ENCODE results near the gene SFXN1. TPM values are rescaled to one million over a fixed set of nuclear protein-coding genes. Genes with fewer than 3 reads are reported as not detected.
"Not testable (repeated sequence)": the region's sequence is repeated elsewhere in the genome, so short reads cannot be mapped to it uniquely, and the experiment has no call there.

The SFXN1 gene
- total and polyA plus RNA-seq, 4 donors: 55.9 to 80.0 (median 76.8) TPM

DNA sequence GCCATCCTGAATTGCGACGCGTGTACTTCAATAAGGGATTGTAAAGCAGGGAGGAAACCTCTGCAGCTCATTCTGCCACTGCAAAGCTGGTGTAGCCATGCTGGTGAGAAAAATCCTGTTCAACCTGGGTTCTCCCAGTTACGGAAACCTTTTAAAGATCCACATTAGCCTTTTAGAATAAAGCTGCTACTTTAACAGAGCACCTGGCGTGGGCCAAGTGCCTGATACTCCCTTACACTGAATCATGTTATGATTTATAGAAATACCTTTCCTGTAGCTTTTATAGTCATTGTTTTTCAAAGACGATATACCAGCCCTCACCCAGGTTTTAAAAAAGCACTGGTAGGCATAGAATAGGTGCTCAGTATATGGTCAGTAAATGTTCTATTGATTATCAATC lies 48.3 kb downstream of the SFXN1 start:
- 94% methylated on average over 3 of the region's 6 CpGs for WGBS (ENCODE audit: insufficient coverage)
- H3K4me3 ChIP-seq (ENCODE audit: low read depth, low read length): no peak overlapping the region
- H3K27ac ChIP-seq (ENCODE audit: low read depth, low read length): no peak overlapping the region
- peaks cover 10% of the 10 kb centered on the region for H3K36me3 ChIP-seq (ENCODE audit: control insufficient read depth, insufficient read depth, low read length)
- H3K27me3 ChIP-seq (ENCODE audit: control insufficient read depth, insufficient read depth, low read length): no peaks in the 10 kb centered on the region
- no peak for DNase-seq (ENCODE audit: low read depth in 4 of 6, low spot score in 6 of 6)
- no peaks in the 10 kb centered on the region for H3K9me3 ChIP-seq (ENCODE audit: control insufficient read depth, insufficient read depth, low read length)
- H3K4me1 ChIP-seq (ENCODE audit: control insufficient read depth, insufficient read depth, low read length): no peaks in the 10 kb centered on the region

DNA sequence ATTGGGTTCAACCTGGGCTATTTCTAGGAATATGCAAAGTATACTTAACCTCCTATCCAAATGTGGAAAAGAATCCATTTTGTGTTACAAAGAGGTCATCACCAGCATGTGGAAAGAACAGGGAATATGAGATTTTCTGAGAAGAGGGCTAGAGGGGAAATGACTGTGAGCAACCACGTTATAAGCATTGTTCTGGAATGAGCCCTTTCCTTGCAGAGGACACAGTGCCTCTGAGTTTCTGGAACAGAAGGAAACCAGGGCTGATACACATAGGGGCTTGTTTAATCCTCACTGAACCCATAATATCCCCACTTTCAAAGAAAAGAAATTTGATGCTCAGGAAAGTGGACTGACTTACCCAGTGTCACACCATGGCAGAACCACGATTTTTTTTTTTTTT lies 53.0 kb downstream of the SFXN1 start:
- Histone ChIP-seq H3K4me1 (ENCODE audit: control insufficient read depth, insufficient read depth, low read length) (peaks cover 9% of the 10 kb centered on the region), H3K4me3 (ENCODE audit: low read depth, low read length) (no peak overlapping the region), H3K36me3 (ENCODE audit: control insufficient read depth, insufficient read depth, low read length) (peaks cover 4% of the 10 kb centered on the region), H3K9me3 (ENCODE audit: control insufficient read depth, insufficient read depth, low read length) (no peaks in the 10 kb centered on the region), H3K27ac (ENCODE audit: low read depth, low read length) (no peak overlapping the region), H3K27me3 (ENCODE audit: control insufficient read depth, insufficient read depth, low read length) (peaks cover 2% of the 10 kb centered on the region)
- WGBS (ENCODE audit: insufficient coverage): 80% methylated on average over 1 of the region's 2 CpGs
- no peak for DNase-seq (ENCODE audit: low read depth in 4 of 6, low spot score in 6 of 6)

DNA sequence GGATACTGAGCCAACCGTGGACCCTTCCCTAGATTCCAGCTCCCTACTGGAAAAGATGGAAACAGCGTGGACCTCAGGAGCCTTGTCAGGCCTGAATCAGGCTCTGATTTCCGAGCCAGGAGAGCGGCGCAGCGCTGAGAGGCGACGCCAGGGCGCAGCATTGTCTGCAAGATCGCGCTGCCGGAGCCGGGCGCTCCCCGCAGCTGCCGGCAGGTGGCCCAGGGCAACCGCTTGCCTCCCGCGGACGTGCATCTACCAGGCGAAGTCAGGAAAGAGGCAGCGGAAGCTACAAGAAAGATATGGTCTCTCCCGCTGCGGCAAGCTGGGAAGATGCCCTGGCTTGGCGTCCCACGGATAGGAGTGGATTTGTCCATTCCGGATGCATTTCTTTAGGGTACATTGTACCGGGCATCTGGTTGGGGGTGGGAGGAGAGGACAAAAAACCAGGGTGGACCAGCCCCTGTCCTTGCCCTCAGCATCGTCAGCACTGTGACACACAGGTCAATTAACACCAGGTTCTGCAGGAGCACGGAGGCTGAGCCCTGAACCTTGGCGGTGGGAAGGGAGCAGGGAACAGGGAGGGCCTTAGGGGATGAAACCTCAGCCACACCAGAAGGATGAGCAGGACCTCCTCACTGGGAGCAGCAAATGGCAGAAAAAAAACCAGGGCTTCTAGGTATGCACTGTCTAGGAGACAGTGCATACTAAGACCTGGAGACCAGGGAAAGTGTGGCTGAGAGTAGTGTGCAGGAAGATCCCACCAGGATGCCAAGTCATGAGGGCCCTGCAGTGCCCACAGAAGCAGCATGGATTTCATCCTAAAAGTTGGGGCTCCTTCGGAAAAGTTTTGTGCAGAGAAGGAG lies 55.9 kb downstream of the SFXN1 start:
- peaks cover 15% of the 10 kb centered on the region for H3K4me1 ChIP-seq (ENCODE audit: control insufficient read depth, insufficient read depth, low read length)
- H3K4me3 ChIP-seq (ENCODE audit: low read depth, low read length): no peak overlapping the region
- H3K27ac ChIP-seq (ENCODE audit: low read depth, low read length): no peak overlapping the region
- H3K27me3 ChIP-seq (ENCODE audit: control insufficient read depth, insufficient read depth, low read length): peaks cover 2% of the 10 kb centered on the region
- no peaks in the 10 kb centered on the region for H3K36me3 ChIP-seq (ENCODE audit: control insufficient read depth, insufficient read depth, low read length)
- 3% methylated on average over 31 of the region's 32 CpGs for WGBS (ENCODE audit: insufficient coverage)
- H3K9me3 ChIP-seq (ENCODE audit: control insufficient read depth, insufficient read depth, low read length): no peaks in the 10 kb centered on the region
- peak; percentile 57 to 96 (median 72) for DNase-seq (ENCODE audit: low read depth in 4 of 6, low spot score in 6 of 6)

DNA sequence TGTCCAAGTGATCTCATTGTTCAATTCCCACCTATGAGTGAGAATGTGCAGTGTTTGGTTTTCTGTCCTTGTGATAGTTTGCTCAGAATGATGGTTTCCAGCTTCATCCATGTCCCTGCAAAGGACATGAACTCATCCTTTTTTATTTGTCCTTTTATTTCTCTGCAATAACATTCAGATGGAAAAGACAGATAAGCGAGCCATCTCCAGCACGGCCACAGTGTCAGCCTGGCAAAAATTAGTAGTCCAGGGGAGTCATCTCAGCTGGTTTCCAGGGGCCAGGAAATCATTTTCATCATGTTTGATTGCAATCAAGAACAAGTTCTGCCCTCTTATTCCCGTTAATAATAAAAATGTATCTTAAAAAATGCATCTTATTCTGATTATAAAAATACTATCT lies 57.0 kb downstream of the SFXN1 start:
- H3K4me1 ChIP-seq (ENCODE audit: control insufficient read depth, insufficient read depth, low read length): peaks cover 15% of the 10 kb centered on the region
- not testable (repeated sequence) for DNase-seq (ENCODE audit: low read depth in 4 of 6, low spot score in 6 of 6); H3K9me3 ChIP-seq (ENCODE audit: control insufficient read depth, insufficient read depth, low read length); H3K27me3 ChIP-seq (ENCODE audit: control insufficient read depth, insufficient read depth, low read length); H3K4me3 ChIP-seq (ENCODE audit: low read depth, low read length); H3K27ac ChIP-seq (ENCODE audit: low read depth, low read length); H3K36me3 ChIP-seq (ENCODE audit: control insufficient read depth, insufficient read depth, low read length)
- WGBS (ENCODE audit: insufficient coverage): 91% methylated on average over 2 of the region's 3 CpGs

DNA sequence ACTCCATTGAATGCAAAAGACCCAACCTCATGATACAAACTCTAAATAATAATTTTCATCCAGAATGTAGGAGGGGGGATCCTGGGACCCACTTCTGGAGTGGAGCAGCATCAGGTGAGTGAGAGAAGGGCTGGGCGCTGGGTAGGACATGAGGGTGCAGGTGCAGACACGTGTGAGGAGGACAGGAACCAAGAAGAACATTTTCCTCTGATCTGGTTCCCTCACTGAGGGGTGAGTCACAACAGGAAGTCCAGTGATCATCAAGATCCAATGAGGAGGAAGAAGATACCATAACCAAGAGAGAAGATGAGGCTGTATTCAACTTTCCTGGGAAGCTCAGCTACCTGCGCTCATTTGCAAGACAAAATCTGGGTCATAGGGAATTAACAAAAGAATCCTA lies 57.4 kb downstream of the SFXN1 start:
- H3K9me3 ChIP-seq (ENCODE audit: control insufficient read depth, insufficient read depth, low read length): no peaks in the 10 kb centered on the region
- H3K4me3 ChIP-seq (ENCODE audit: low read depth, low read length): no peak overlapping the region
- DNase-seq (ENCODE audit: low read depth in 4 of 6, low spot score in 6 of 6): no peak
- peaks cover 2% of the 10 kb centered on the region for H3K27me3 ChIP-seq (ENCODE audit: control insufficient read depth, insufficient read depth, low read length)
- H3K36me3 ChIP-seq (ENCODE audit: control insufficient read depth, insufficient read depth, low read length): no peaks in the 10 kb centered on the region
- 100% methylated on average over 3 of the region's 3 CpGs for WGBS (ENCODE audit: insufficient coverage)
- peaks cover 15% of the 10 kb centered on the region for H3K4me1 ChIP-seq (ENCODE audit: control insufficient read depth, insufficient read depth, low read length)
- no peak overlapping the region for H3K27ac ChIP-seq (ENCODE audit: low read depth, low read length)

DNA sequence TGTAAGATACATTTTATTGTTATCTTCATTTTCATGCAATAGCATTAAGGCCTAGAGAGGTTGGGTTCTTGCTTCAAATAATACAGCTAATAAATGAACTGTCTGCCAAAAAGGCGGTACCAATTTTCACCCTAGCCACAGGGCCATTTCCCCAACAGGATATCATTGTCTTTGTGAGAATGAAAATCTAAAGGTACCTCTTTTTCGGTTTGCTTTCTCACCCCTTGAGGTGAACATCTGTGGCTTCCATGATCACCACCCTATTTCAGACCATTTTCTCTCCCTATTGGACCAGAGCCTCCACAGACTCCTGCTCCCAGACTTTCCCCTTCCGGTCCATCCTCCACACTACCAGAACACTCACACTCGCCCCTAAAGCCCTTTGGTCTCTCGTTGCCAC lies 60.2 kb downstream of the SFXN1 start:
- no peak overlapping the region for H3K4me3 ChIP-seq (ENCODE audit: low read depth, low read length)
- 81% methylated on average over 4 of the region's 5 CpGs for WGBS (ENCODE audit: insufficient coverage)

DNA sequence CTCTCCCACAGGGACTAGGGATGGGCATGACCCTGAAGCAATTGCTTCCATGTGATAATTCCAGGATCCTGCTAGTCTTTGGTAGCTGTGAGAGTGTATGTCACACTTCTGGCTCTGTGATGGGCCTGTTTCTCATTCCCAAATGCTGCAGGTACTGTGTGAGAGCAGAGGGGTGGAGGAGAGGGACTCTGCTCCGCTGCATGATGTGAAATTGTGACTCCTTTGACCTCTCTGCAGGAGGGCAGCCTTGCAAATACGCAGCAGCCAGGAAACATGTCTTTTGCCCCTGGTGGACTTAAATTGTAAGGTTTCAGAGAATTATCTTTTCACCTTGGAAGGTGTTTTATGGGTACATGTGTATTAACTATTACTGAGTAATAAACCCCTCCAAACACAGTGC lies 61.6 kb downstream of the SFXN1 start:
- DNase-seq (ENCODE audit: low read depth in 4 of 6, low spot score in 6 of 6): no peak
- no CpG with 5 or more reads among the region's 2 CpGs for WGBS (ENCODE audit: insufficient coverage)
- Histone ChIP-seq H3K4me1 (ENCODE audit: control insufficient read depth, insufficient read depth, low read length) (peaks cover 5% of the 10 kb centered on the region), H3K27ac (ENCODE audit: low read depth, low read length) (no peak overlapping the region), H3K27me3 (ENCODE audit: control insufficient read depth, insufficient read depth, low read length) (no peaks in the 10 kb centered on the region), H3K9me3 (ENCODE audit: control insufficient read depth, insufficient read depth, low read length) (no peaks in the 10 kb centered on the region), H3K4me3 (ENCODE audit: low read depth, low read length) (no peak overlapping the region), H3K36me3 (ENCODE audit: control insufficient read depth, insufficient read depth, low read length) (no peaks in the 10 kb centered on the region)

More for the DNA sequence above, 60.2 kb downstream of the SFXN1 start:
- no peak overlapping the region for H3K27ac ChIP-seq (ENCODE audit: low read depth, low read length)
- no peak for DNase-seq (ENCODE audit: low read depth in 4 of 6, low spot score in 6 of 6)
- peaks cover 2% of the 10 kb centered on the region for H3K27me3 ChIP-seq (ENCODE audit: control insufficient read depth, insufficient read depth, low read length)
- H3K9me3 ChIP-seq (ENCODE audit: control insufficient read depth, insufficient read depth, low read length): no peaks in the 10 kb centered on the region
- no peaks in the 10 kb centered on the region for H3K36me3 ChIP-seq (ENCODE audit: control insufficient read depth, insufficient read depth, low read length)
- peaks cover 15% of the 10 kb centered on the region for H3K4me1 ChIP-seq (ENCODE audit: control insufficient read depth, insufficient read depth, low read length)

DNA sequence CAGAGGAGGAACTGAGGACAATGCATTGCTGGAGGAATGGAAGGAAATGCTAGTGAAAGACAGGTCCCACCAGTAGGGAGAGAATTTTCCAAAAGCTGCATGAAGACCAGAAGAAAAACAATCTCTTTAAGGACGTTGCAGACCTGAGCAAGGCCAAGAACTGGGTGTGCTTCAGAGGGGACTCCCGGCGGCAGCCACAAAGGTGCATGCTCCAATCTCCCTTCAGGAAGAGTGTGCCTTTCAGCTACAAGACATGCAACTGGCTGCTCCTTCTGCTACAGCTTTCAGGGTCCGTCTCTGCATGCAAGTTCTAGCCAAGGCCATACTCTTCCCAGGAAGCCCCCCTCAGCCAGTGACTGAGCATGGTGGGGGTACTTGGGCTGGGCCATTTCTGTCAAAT lies 62.9 kb downstream of the SFXN1 start:
- Histone ChIP-seq H3K27ac (ENCODE audit: low read depth, low read length) (no peak overlapping the region), H3K9me3 (ENCODE audit: control insufficient read depth, insufficient read depth, low read length) (no peaks in the 10 kb centered on the region), H3K4me3 (ENCODE audit: low read depth, low read length) (no peak overlapping the region), H3K27me3 (ENCODE audit: control insufficient read depth, insufficient read depth, low read length) (no peaks in the 10 kb centered on the region), H3K4me1 (ENCODE audit: control insufficient read depth, insufficient read depth, low read length) (peaks cover 5% of the 10 kb centered on the region), H3K36me3 (ENCODE audit: control insufficient read depth, insufficient read depth, low read length) (no peaks in the 10 kb centered on the region)
- DNase-seq (ENCODE audit: low read depth in 4 of 6, low spot score in 6 of 6): no peak
- 82% methylated on average over 3 of the region's 4 CpGs for WGBS (ENCODE audit: insufficient coverage)

DNA sequence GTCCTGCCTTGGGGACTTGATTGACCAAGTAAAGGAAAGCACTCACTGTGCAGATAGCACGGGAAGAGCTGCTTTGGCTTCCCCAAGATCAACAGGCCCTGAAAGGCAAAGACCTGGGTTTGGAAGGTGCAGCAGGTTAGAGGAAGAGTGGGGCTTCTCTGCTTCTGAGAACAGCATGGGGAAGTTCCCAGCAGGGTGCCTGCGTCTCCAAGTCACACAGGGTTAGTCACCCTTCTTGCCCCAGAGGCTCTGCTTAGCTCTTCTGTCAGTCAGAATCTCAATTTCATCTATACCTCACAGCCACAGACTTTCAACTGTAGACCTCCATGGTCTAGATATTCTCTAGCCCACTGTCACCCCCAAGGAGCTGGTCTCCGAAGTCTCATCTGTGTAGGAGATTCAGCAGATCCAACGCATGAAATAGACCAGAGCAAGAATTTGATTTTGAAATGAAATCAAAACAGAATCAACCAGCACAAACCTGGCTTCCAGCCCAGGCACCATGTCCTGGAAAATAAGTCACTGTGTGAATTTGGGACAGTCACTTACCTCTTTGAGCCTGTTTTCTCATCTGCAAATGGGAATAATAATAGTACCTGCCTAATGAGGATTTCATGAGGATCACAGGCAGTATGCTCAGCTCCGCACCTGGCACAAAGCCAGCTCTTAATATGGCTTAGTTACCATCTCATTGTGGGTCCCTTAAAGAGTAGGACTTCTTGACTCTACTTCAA lies 64.0 kb downstream of the SFXN1 start:
- Histone ChIP-seq H3K27ac (ENCODE audit: low read depth, low read length) (no peak overlapping the region), H3K9me3 (ENCODE audit: control insufficient read depth, insufficient read depth, low read length) (no peaks in the 10 kb centered on the region), H3K27me3 (ENCODE audit: control insufficient read depth, insufficient read depth, low read length) (no peaks in the 10 kb centered on the region), H3K36me3 (ENCODE audit: control insufficient read depth, insufficient read depth, low read length) (no peaks in the 10 kb centered on the region), H3K4me3 (ENCODE audit: low read depth, low read length) (no peak overlapping the region), H3K4me1 (ENCODE audit: control insufficient read depth, insufficient read depth, low read length) (no peaks in the 10 kb centered on the region)
- DNase-seq (ENCODE audit: low read depth in 4 of 6, low spot score in 6 of 6): peak in 2 of 6 donors; percentile 22 to 32
- WGBS (ENCODE audit: insufficient coverage): 38% methylated on average over 2 of the region's 5 CpGs

DNA sequence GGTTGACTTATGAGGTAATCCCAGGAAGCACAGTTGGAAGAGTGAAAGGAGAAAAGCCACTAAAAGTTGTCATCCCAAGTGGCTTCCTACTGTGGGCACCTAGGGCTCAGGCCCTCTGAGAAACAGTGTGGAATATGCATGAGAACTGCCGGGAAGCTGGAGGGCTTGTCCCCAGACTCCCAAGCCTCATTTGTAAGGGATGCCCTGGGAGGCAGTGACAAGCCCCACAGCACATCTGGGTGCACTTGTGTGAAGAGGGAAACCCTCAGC lies 64.5 kb downstream of the SFXN1 start:
- Histone ChIP-seq H3K27me3 (ENCODE audit: control insufficient read depth, insufficient read depth, low read length) (no peaks in the 10 kb centered on the region), H3K4me3 (ENCODE audit: low read depth, low read length) (no peak overlapping the region), H3K27ac (ENCODE audit: low read depth, low read length) (no peak overlapping the region), H3K36me3 (ENCODE audit: control insufficient read depth, insufficient read depth, low read length) (no peaks in the 10 kb centered on the region), H3K4me1 (ENCODE audit: control insufficient read depth, insufficient read depth, low read length) (no peaks in the 10 kb centered on the region), H3K9me3 (ENCODE audit: control insufficient read depth, insufficient read depth, low read length) (no peaks in the 10 kb centered on the region)
- DNase-seq (ENCODE audit: low read depth in 4 of 6, low spot score in 6 of 6): no peak
- 36% methylated on average over 1 of the region's 1 CpG for WGBS (ENCODE audit: insufficient coverage)

Data from spinal cord (tissue), 10 donors.